GM04503 (cell line): ENCODE results near the gene KLHL21.
A peak's percentile ranks its signal among the peaks of the same experiment; 100 is the strongest.
"Not testable (repeated sequence)": the region's sequence is repeated elsewhere in the genome, so short reads cannot be mapped to it uniquely, and the experiment has no call there.

Experiments used
- DNase-seq: peaks from one replicate; pipeline ENCODE4 v3.0.0-alpha.2; 2012; ENCODE audit warnings: low read depth

The KLHL21 gene

DNA sequence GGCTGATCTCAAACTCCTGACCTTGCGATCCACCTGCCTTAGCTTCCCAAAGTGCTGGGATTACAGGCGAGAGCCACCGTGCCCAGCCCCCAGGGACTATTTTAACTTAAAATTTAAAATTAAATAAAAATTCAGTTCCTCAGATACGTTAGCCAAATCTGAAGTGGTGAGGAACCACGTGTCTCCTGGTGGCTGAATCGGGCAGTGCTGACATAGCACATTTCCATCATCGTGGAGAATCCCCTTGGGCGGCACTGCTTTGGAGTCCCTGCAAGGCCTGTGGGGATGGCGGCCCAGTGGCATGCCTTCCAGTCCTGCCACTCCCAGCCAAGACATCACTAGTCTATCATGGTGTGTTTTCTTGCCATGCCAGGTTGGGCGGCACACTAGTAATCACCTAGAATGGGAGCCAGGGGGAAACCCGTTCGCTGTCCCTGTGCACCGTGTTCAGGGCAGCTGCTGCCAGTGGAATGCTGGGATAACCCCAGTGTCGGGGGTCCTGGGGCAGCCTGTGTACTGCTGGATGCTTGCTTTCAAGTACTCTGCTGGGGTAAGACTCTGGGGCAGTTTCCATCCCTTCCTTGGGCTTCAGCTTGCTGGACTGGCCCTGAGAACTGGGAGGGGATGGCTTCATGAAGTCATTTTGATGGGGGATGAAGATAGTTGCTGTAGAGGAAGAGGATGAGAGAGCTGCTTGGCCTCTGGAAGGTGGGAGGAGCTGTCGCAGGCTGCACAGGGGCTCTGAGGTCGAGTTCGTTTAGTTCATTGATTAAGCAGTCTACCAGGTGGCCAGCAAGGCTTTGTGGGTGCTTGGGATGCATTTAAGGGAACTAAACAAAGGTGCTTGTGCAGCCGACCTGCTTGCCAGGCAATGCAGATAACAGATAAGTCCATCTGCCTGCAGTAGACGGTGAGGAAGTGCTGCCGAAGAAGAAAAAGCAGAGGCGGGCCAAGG is 18.3 kb downstream of the KLHL21 start:
- DNase-seq, result no peak

DNA sequence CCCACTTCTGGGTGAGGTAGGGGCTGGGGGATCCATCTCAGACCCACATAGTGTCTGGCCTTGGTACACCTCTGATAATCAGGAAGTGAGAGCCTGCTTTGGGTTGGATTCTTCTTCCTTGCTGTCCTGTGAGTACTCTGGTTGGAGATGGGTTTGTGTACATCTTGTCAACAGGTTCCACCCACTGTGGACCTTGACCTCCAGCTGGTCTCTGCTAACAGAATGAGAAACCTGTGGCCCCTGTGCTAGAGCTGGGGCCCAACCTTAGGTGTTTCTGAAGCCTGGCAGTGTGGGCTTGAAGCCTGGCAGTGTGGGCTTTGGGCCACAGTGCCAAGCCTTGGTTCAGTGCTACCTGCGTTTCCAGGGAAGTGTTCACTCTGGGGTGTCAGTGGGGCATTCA is 20.3 kb downstream of the KLHL21 start:
- no peak for DNase-seq

- DNase-seq, result no peak
Observed at GRCh38 chr1:6581561-6582305, 20.9 kb downstream of the KLHL21 start.

GRCh38 chr1:6580593-6581409 is 21.9 kb downstream of the KLHL21 start:
- no peak for DNase-seq

- no peak for DNase-seq
Observed at GRCh38 chr1:6580119-6580592, 22.5 kb downstream of the KLHL21 start.

DNA sequence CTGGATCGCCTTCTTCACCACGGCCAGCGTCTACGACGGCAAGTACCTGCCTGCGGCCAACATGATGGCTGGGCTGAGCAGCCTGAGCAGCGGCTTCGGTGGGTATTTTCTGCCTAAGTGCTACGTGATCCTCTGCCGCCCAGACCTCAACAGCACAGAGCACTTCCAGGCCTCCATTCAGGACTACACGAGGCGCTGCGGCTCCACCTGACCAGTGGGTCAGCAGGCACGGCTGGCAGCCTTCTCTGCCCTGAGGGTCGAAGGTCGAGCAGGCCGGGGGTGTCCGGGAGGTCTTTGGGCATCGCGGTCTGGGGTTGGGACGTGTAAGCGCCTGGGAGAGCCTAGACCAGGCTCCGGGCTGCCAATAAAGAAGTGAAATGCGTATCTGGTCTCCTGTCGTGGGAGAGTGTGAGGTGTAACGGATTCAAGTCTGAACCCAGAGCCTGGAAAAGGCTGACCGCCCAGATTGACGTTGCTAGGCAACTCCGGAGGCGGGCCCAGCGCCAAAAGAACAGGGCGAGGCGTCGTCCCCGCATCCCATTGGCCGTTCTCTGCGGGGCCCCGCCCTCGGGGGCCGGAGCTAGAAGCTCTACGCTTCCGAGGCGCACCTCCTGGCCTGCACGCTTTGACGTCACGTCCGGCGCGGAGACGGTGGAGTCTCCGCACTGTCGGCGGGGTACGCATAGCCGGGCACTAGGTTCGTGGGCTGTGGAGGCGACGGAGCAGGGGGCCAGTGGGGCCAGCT is 23.1 kb downstream of the KLHL21 start, which contains the start of gene ZBTB48:
TSS of gene ZBTB48 (plus strand) at position 621 of the 745 bp plus-strand sequence. CDS start 616 bp downstream, outside the sequence.
- DNase-seq, result peak; percentile 82

DNA sequence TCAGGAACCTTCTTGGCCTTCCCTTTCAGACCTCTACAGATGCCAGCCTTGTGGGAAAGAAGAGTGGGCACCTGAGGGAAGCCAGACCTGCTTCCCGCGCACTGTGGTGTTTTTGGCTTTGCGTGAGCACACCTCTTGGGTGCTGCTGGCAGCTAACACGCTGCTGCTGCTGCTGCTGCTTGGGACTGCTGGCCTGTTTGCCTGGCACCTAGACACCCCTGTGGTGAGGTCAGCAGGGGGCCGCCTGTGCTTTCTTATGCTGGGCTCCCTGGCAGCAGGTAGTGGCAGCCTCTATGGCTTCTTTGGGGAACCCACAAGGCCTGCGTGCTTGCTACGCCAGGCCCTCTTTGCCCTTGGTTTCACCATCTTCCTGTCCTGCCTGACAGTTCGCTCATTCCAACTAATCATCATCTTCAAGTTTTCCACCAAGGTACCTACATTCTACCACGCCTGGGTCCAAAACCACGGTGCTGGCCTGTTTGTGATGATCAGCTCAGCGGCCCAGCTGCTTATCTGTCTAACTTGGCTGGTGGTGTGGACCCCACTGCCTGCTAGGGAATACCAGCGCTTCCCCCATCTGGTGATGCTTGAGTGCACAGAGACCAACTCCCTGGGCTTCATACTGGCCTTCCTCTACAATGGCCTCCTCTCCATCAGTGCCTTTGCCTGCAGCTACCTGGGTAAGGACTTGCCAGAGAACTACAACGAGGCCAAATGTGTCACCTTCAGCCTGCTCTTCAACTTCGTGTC is 23.9 kb downstream of the KLHL21 start:
- DNase-seq, result no peak

DNA sequence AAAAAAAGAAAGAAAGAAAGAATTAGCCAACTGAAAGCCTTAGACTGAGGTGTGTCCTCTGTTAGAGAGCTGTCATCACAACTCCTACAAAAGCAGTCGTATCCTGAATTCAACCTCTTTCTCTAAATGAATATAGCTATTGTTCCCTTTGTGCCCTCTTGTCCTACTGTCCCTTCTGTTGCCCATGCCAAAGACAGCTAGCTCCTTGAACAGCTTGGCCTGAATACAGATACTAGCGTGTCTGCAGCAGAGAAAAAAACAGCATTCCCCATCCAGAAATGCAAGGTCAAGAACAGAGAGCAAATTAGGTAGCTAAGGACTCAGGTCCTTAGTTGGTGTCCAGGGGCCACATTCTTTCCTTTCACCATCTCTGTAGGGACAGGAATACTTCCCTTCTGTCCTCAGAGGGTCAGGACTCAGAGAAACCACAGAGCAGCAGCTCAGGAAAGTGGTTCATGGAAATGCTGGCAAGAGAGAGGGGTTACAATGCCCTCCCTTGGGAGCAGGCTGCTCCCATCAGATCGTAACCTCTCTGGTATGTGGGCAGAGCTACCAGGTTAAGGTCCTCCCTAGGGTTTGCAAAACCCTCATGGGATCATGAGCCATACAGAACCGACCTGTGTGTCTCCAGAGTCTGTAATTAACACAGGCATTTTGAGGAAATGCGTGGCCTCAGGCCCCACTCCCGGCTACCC is 24.7 kb downstream of the KLHL21 start:
- DNase-seq, result peak; percentile 48

- no peak for DNase-seq
Observed at GRCh38 chr1:6574818-6575217, 27.9 kb downstream of the KLHL21 start.

DNA sequence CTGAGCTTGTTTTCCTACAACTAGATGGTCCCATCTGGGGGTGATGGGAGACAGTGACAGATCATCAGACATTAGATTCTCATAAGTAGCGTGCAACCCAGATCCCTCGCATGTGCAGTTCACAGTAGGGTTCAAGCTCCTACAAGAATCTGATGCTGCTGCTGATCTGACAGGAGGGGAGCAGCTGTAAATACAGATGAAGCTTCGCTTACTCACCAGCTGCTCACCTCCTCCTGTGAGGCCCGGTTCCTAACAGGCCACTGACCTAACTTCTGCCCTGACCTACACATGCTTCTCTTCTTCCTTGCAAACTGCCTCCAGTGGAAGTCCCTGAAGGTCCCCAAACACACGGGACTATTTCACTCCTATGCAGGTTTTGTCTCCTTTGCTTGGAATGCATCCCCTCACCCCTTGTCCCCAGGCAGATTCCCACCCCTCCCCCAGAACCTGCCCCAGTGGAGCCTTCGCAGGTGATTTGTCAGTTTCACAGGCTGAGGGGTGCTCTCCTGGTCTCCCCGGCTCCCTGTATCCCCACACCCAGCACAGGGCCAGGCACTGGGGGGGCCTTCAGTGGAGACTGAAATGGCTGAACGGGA is 28.5 kb downstream of the KLHL21 start:
- DNase-seq, result no peak

- no peak for DNase-seq
Observed at GRCh38 chr1:6572653-6573383, 29.9 kb downstream of the KLHL21 start.

DNA sequence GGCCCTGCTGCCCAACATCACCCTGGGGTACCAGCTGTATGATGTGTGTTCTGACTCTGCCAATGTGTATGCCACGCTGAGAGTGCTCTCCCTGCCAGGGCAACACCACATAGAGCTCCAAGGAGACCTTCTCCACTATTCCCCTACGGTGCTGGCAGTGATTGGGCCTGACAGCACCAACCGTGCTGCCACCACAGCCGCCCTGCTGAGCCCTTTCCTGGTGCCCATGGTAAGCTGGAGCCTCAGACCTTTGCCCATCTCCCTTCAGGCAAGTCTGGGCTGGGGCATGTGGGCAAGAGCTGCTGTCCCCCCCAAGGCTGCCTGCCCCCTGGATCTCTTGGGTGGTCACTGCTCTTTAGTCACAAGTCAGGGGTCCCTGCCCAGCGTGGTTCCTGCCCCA is 31.7 kb downstream of the KLHL21 start:
- no peak for DNase-seq

DNA sequence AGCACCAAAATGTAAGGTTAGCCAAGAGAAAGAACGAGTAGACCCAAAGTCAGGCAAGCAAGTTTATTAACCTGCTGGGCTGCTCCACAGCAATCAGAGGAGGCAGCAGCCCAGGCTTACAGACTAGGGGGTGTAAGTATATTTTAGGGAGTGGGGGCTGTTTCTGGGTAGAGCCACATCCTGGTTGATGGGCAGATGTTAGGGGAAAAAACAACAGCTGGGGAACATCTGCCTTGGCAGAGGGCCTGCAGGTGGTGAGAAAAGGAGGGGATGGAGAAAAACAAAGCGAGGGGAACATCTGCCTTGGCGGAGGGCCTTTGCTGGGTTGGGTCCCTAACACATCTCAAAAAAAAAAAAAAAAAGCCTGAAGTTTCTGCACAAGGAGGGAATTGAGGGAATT is 32.6 kb downstream of the KLHL21 start:
- DNase-seq, result no peak

DNA sequence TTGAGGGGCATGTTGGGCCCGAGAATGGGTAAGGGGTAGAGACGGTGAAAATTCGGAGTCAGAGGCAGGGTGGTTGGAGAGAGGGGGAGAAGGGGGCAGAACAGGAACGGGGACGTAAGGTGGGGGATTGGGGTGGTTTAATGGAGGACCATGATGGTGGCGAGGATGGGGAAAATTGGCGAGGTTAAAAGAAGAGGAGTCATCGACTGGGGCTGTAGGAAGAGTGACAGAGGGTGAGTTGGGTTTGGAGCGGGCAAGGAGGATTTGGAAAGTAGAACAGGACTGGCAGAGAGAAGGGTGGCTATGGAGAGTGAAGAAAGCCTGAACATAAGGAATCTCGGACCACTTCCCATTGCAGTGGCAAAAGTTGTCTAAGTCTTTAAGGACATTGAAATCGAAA is 33.6 kb downstream of the KLHL21 start:
- no peak for DNase-seq

DNA sequence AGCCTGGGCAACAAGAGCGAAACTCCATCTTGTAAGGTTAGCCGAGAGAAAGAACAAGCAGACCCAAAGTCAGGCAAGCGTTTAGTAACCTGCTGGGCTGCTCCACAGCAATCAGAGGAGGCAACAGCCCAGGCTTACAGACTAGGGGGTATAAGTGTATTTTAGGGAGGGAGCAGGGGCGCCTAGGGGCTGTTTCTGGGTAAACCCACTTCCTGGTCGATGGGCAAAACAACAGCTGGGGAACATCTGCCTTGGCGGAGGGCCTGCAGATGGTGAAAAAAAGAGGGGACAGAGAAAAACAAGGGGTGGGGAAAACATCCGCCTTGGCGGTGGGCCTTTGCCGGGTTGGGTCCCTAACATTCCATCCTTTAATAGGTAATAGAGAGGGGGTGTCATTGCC is 42.4 kb downstream of the KLHL21 start:
- no peak for DNase-seq

GRCh38 chr1:6559161-6559560 is 43.5 kb downstream of the KLHL21 start:
- DNase-seq, result not testable (repeated sequence)

- no peak for DNase-seq
Observed at GRCh38 chr1:6557597-6557996, 45.1 kb downstream of the KLHL21 start.

- DNase-seq, result no peak
Observed at GRCh38 chr1:6554907-6555778, 47.5 kb downstream of the KLHL21 start, which contains the start of gene TAS1R1. Gene TAS1R1 (plus strand): TSS chr1:6555307. CDS start chr1:6555374, 67 bp downstream.
